ENCODE measurements around the gene KSR2.

KSR2 gene

DNA sequence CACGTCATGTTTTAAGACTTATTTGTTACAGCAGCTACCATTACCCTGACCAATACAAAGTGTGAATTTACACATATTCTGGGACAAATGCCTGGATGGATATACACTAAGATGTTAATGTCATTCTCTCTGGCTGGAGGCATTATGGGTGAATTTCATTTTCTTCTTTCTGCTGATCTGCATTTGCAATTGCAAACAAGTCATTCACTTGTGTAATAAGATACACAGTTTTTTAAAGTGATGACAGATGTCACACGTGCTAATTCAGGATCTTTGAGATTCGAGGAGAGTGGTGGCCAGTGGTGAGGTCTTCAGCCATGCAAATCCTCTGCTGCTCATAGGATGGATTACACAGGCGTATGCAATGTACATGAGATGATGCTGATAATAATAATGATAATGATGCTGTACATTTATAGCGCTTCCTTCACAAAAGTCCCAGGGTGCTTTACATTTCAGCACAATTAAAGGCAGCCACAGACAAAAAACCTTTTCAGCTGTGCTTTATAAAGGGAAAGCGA is 451.5 kb downstream of the KSR2 start:
- no peak for DNase-seq

- DNase-seq, result no peak
Measured at GRCh38 chr12:117516034-117516433, 452.8 kb downstream of the KSR2 start.

DNA sequence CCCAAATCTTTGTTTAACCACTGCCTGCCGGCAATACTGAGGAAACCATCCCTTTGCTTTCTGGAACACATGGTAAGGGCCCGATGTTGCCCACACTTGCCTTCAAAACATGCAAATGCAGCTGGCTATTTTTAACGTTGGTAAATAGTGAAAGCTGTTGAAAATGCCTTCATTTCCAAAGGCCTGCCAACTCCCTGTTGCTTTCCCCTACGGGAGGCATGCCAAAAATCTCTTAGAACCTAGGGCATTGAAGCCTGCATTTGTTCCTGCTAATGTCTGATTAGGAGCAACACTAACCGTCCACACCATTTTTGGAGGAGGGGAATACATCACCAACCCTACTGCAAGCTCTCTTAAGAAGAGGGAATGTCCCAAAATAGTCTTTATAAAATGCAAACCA is 454.8 kb downstream of the KSR2 start:
- no peak for DNase-seq

- DNase-seq, result no peak
Measured at GRCh38 chr12:117513353-117513752, 455.4 kb downstream of the KSR2 start.

DNA sequence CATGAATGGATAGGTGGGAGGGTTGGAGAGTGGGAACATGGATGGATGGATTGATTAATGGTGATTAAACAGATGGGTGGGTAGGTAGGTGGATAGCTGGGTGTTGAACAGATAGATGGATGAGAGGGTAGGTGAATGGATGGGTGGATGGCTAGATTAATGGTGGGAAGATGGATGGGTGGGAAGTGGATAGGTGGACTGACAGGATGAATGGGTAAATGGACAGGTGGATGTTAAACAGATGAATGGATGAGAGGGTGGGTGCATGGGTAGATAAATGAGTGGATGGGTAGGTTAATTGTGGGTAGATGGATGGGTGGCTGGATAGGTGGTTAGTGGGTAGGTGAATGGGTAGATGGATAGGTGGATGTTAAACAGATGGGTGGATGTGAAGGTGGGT is 460.3 kb downstream of the KSR2 start:
- no peak for DNase-seq

DNA sequence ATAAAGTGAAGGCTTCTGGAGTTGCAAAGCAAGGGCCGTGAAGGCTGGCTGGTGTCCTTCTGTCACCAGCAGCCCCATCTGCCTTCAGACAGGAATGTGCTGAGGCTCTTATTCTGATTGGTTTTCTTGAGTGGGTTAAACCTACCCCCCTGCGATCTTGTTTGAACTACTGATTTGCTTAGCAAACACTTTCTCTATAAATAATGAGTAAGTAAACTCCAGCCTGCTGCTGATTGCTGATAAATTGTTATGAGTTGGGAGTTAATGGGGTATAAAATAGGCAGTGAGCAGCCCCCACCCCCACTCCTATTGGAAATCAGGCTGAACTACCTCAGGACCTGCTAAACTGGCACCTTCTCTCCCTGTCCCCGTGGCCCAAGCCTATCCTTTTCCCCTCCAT is 461.2 kb downstream of the KSR2 start:
- no peak for DNase-seq

GRCh38 chr12:117506333-117506732 is 462.5 kb downstream of the KSR2 start:
- DNase-seq, result no peak

GRCh38 chr12:117502633-117503032 is 466.2 kb downstream of the KSR2 start:
- DNase-seq, result no peak

DNA sequence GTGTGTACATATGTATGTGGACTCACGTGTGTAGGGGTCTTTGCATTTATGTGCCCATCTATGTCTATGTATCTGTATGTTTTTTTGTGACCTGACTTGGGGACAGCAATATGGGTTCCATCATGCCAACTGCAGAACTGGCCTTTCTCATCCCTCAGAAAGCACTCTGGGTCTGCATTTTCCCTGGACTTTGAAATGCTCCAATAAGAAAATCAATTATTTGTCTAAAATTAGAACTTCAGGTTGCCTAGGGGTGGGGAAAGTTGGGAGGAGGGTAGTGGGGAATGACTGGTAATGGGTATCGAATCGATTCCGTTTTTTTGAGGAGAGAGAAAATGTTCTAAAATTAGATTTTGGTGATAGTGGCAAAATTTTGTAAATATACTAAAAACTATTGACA is 466.6 kb downstream of the KSR2 start:
- no peak for DNase-seq

DNA sequence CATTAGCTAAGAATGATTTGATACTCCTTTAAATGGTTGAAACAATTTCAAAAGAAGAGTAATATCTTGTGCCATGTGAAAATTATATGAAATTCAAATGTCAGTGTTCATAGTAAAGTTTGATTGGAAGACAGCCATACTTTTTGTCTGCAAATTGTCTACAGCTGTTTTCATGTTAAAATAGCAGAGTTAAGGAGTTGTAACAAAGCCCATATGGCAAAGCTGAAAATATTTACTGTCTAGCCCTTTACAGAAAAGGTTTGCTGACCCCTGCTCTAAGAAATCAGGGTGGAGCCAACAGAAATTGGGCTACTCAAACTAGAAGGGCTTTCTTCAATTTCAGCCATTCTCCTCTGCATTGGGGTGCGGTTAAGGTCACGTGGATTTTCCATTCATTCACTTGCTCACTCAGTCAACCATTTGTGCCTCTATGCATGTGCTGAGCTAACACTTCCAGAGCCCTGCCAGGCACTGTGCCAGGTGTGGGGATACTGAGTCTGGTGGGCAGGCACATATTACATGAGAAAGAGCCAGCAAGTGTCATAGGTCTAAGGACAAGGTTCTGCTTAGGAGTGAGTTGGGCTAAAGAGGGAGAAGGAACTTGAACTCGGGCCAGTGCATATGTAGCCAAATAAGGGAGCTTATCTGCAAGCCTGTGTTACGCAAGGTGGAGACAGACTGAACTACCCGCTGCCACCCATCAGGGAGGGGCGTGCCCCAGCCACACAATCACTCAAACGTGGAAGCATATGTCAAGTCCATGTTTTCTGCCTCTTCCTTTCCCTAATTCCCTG is 467.5 kb downstream of the KSR2 start:
- DNase-seq, result no peak

GRCh38 chr12:117499759-117500485 is 468.9 kb downstream of the KSR2 start:
- DNase-seq, result no peak

- no peak for DNase-seq
Measured at GRCh38 chr12:117498880-117499279, 469.9 kb downstream of the KSR2 start.

GRCh38 chr12:117498256-117498655 is 470.5 kb downstream of the KSR2 start:
- no peak for DNase-seq

GRCh38 chr12:117497407-117497806 is 471.4 kb downstream of the KSR2 start:
- DNase-seq, result no peak

GRCh38 chr12:117494833-117495655 is 473.7 kb downstream of the KSR2 start:
- DNase-seq, result no peak

GRCh38 chr12:117491711-117492110 is 477.1 kb downstream of the KSR2 start:
- DNase-seq, result no peak

DNA sequence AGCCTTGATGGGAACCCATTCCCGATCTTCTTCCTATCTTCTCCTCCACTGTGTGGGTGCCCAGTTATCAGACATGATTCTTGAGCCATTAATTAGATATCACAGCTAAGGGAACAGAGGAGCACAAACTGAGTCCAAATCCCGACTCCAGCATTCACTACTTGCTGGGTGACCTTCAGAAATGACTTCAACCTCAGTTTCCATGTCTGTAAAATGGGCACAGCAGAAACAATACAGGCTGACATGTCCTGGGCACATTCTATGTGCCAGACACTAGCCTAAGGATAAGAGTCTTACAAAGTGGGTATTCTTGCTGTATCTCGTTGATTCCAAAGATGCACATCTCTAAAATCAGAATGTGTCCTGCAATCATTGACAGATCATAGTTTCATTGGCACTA is 478.7 kb downstream of the KSR2 start:
- DNase-seq, result no peak

- DNase-seq, result no peak
Measured at GRCh38 chr12:117489671-117490070, 479.1 kb downstream of the KSR2 start.

DNA sequence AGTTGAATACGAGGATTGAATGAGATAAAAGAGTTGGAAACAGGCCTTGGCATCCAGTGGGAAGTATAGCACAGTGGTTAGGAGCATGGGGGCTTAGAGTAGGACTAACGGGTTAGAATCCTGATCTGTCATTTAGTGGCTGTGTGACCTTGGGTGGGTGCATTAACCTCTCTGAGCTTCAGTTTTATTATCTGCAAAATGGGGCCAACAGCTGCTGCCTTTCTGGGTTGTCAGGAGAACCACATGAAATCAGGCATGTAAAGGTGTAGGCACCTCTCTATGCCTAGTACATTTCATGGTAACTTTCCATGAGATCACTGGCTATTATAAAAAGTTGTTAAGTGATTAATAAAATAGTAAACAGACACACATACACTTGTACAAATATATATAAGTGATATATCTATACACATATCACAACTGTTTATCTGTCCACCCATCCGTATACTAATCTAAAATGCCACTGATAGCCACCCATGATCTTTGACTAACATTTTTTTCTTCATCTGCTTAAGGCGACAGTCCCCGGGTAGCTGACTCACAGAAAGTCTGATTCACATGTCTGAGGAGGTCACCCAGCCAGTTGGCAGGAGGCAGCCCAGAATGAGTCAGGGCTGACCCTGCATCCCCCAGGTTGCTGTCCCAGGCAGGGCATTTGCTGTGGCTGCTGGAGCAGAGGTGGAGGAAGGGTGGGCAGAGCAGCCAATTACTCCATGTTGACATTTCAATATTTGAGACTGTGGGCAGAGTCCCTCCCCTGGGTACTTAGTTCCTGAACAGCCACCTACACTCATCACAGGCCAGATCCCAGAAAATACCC is 481.7 kb downstream of the KSR2 start:
- DNase-seq, result no peak

DNA sequence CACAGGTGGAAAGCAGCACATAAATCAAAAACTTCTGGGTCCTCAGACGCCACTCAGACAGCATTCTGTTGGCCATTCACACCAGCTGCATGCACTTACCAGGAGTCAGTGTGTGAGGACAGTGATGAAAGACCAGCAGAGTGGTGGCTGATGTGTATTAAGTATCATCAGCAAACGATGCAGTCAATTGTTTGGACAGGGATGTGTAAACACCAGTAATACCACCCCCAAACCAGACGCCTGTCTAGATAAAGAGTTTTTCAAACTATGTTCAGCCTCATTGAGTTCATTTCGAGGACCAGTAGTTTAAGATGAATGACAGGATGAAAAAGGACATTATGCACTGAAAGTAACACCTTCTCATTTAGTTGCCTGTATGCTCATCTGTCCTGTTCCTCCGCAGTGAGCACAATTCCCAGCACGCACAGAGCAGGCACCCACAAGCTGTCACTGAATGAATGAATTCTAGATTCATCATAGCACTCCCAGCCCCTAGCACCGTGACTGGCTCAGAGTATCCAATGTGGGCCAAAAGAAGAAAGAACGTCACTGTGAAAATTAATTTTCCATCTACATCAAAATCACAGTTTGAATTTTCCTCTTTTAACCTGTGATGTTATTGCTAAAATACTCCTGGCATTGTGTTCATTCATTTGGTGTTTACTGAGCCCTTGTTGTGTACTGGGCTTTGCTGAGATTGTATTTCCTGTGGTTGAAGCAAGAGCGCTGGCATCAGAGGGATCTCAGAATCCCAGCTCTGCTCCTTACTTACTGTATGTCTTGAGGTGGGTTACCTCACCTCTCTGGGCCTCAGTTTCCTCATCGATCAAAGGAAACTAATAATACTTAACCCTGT is 482.6 kb downstream of the KSR2 start:
- no peak for DNase-seq

GRCh38 chr12:117484901-117485300 is 483.9 kb downstream of the KSR2 start:
- no peak for DNase-seq

All from CD4-positive, alpha-beta T cell treated with Interleukin-12 subunit alpha and Interleukin-12 subunit beta, for 1 hour (primary cell).